ENCODE measurements around the gene IL23R.

The IL23R gene

DNA sequence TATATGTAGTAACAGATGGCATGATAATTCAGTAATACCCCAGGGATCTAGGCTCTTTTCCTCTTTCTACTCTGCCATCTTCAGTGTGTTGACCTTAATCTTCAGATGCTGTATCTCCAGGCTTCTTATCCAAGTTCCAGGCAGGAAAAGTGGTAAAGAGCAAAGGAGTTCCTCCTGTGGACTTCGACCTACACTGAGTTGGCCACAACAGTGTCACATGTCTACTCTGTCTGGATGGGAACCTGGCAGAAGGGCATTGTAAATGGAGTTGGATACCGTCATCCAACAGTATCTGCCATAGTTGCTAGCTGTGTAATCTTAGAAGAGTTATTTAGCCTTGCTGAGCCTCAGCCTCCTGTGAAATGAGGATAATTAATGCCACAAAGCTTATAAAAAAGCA, 21.9 kb downstream of the IL23R start:
- TF ChIP-seq, protein P1, sequence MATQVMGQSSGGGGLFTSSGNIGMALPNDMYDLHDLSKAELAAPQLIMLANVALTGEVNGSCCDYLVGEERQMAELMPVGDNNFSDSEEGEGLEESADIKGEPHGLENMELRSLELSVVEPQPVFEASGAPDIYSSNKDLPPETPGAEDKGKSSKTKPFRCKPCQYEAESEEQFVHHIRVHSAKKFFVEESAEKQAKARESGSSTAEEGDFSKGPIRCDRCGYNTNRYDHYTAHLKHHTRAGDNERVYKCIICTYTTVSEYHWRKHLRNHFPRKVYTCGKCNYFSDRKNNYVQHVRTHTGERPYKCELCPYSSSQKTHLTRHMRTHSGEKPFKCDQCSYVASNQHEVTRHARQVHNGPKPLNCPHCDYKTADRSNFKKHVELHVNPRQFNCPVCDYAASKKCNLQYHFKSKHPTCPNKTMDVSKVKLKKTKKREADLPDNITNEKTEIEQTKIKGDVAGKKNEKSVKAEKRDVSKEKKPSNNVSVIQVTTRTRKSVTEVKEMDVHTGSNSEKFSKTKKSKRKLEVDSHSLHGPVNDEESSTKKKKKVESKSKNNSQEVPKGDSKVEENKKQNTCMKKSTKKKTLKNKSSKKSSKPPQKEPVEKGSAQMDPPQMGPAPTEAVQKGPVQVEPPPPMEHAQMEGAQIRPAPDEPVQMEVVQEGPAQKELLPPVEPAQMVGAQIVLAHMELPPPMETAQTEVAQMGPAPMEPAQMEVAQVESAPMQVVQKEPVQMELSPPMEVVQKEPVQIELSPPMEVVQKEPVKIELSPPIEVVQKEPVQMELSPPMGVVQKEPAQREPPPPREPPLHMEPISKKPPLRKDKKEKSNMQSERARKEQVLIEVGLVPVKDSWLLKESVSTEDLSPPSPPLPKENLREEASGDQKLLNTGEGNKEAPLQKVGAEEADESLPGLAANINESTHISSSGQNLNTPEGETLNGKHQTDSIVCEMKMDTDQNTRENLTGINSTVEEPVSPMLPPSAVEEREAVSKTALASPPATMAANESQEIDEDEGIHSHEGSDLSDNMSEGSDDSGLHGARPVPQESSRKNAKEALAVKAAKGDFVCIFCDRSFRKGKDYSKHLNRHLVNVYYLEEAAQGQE (IDR thresholded peaks at IDR 0.05; ENCODE audit: insufficient read depth in 1 of 2, low read depth in 2 of 2, low read length in 2 of 2), result no peak
- TF ChIP-seq SIN3A (IDR thresholded peaks at IDR 0.05; ENCODE audit: borderline replicate concordance, insufficient read depth, low read length), result no peak
- no peak for TF ChIP-seq FOXP2 (optimal IDR thresholded peaks at IDR 0.05; ENCODE audit: borderline replicate concordance, extremely low read depth, extremely low read length, insufficient read depth)
- TF ChIP-seq POLR2AphosphoS5 (IDR thresholded peaks at IDR 0.05; ENCODE audit: low read depth, low read length), result no peak
- no peak for TF ChIP-seq TAF1 (IDR thresholded peaks at IDR 0.05; ENCODE audit: borderline replicate concordance, insufficient read depth, low read length)

DNA sequence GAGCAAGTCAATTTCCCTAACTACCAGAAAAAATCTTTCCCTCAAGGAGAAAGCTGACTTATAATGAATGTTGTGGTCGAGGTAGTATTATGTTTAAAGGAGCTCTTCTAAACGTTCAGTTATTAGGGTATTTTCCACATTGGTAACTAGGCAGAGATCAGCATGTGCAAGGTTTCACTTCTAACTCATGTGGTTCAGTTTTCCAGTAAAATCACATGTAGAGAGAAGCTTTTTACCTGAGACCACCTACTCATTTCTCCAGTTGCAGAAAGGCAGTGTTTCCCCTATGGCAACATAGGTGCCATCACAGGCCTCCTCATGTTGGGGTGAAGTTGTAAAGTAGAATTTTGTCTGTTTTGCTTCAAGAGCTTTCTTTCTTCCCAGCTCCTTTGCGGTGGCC, 23.7 kb downstream of the IL23R start:
- no peak for TF ChIP-seq SIN3A (IDR thresholded peaks at IDR 0.05; ENCODE audit: borderline replicate concordance, insufficient read depth, low read length)
- no peak for TF ChIP-seq POLR2AphosphoS5 (IDR thresholded peaks at IDR 0.05; ENCODE audit: low read depth, low read length)
- TF ChIP-seq, protein P1 (IDR thresholded peaks at IDR 0.05; ENCODE audit: insufficient read depth in 1 of 2, low read depth in 2 of 2, low read length in 2 of 2), result no peak
- TF ChIP-seq TAF1 (IDR thresholded peaks at IDR 0.05; ENCODE audit: borderline replicate concordance, insufficient read depth, low read length), result no peak
- TF ChIP-seq FOXP2 (optimal IDR thresholded peaks at IDR 0.05; ENCODE audit: borderline replicate concordance, extremely low read depth, extremely low read length, insufficient read depth), result no peak

DNA sequence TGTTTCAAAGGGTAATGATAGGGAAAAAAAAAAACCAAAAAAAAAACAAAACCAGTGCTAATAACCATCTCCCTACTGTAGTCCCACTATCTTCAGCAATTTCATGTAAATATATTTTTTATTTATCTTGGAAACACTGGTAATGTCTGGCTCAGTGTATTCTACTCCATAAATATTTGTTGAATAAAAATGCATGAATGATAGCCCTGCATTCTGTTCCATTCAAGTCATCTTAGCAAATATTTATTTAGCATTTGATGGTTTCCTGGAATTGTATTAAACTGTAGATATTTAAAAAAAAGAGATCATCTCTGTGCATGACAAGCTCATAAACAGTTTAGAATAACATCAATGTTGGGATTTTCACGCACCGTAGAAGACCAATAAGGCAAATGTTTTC, 24.2 kb downstream of the IL23R start:
- TF ChIP-seq, protein P1 (IDR thresholded peaks at IDR 0.05; ENCODE audit: insufficient read depth in 1 of 2, low read depth in 2 of 2, low read length in 2 of 2), result no peak
- no peak for TF ChIP-seq FOXP2 (optimal IDR thresholded peaks at IDR 0.05; ENCODE audit: borderline replicate concordance, extremely low read depth, extremely low read length, insufficient read depth)
- TF ChIP-seq SIN3A (IDR thresholded peaks at IDR 0.05; ENCODE audit: borderline replicate concordance, insufficient read depth, low read length), result no peak
- no peak for TF ChIP-seq TAF1 (IDR thresholded peaks at IDR 0.05; ENCODE audit: borderline replicate concordance, insufficient read depth, low read length)
- TF ChIP-seq POLR2AphosphoS5 (IDR thresholded peaks at IDR 0.05; ENCODE audit: low read depth, low read length), result no peak

DNA sequence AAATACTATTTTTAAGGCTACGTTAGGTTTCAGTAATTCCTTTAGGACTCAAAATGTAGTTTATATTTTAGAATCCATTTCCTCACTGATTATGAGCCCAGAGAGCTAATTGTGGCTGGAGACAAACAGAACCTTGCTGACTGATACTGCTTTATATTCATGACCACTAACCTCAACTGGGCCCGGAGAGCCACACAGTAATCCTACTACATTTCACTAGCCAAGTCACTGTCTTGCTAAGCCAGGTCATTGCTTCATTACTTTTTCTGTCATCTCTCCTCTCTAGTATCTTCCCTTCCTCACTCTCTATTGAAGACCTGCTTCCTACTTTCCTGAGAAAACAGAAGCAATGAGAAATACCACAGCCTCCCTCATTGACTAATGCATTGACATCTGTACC, 24.7 kb downstream of the IL23R start:
- no peak for TF ChIP-seq SIN3A (IDR thresholded peaks at IDR 0.05; ENCODE audit: borderline replicate concordance, insufficient read depth, low read length)
- TF ChIP-seq FOXP2 (optimal IDR thresholded peaks at IDR 0.05; ENCODE audit: borderline replicate concordance, extremely low read depth, extremely low read length, insufficient read depth), result no peak
- no peak for TF ChIP-seq POLR2AphosphoS5 (IDR thresholded peaks at IDR 0.05; ENCODE audit: low read depth, low read length)
- TF ChIP-seq TAF1 (IDR thresholded peaks at IDR 0.05; ENCODE audit: borderline replicate concordance, insufficient read depth, low read length), result no peak
- TF ChIP-seq, protein P1 (IDR thresholded peaks at IDR 0.05; ENCODE audit: insufficient read depth in 1 of 2, low read depth in 2 of 2, low read length in 2 of 2), result no peak
